Umbilical cord (tissue), 2 donors: ENCODE results near the gene MRPL20. TPM values are rescaled to one million over a fixed set of nuclear protein-coding genes. Genes with fewer than 3 reads are reported as not detected.
"Not testable (repeated sequence)": the region's sequence is repeated elsewhere in the genome, so short reads cannot be mapped to it uniquely, and the experiment has no call there.

Source experiments
- DNase-seq: peaks from one replicate; pipeline ENCODE4 v3.0.0-alpha.2; 2015; ENCODE audit warnings: low spot score
- total RNA-seq: library from RNA; depleted of rRNA; stranded (reverse); fragments of >200 nt; gene quantifications from one replicate; pipeline ENCODE4 v1.2.3, GENCODE V29; 2014; ENCODE audit warnings: low replicate concordance; ENCODE audit not compliant: insufficient read depth

The MRPL20 gene
- total RNA-seq, 1 donor from 2014 or later: 68.4 TPM

- no peak for DNase-seq
Measured at GRCh38 chr1:1387098-1388077, 19.7 kb downstream of the MRPL20 start.

GRCh38 chr1:1385931-1386330, 21.2 kb downstream of the MRPL20 start:
- DNase-seq: no peak

GRCh38 chr1:1385339-1385738, 21.8 kb downstream of the MRPL20 start:
- DNase-seq: not testable (repeated sequence)

GRCh38 chr1:1381294-1381693, 25.8 kb downstream of the MRPL20 start:
- no peak for DNase-seq

- no peak for DNase-seq
Measured at GRCh38 chr1:1380860-1381259, 26.2 kb downstream of the MRPL20 start.

- no peak for DNase-seq
Measured at GRCh38 chr1:1377540-1378205, 29.4 kb downstream of the MRPL20 start.

GRCh38 chr1:1376551-1377226, 30.4 kb downstream of the MRPL20 start:
- DNase-seq: no peak

- DNase-seq: peak; percentile 100
Measured at GRCh38 chr1:1374929-1375662, 32.0 kb downstream of the MRPL20 start, which contains the start of gene AURKAIP1. TSS of gene AURKAIP1 (minus strand) at chr1:1375207. CDS start at chr1:1374756, 451 bp downstream.

GRCh38 chr1:1374589-1374928, 32.5 kb downstream of the MRPL20 start:
- no peak for DNase-seq

- DNase-seq: no peak
Measured at GRCh38 chr1:1373815-1374588, 33.1 kb downstream of the MRPL20 start.

- no peak for DNase-seq
Measured at GRCh38 chr1:1373051-1373814, 33.9 kb downstream of the MRPL20 start.

GRCh38 chr1:1371746-1372711, 35.1 kb downstream of the MRPL20 start:
- DNase-seq: no peak

- no peak for DNase-seq
Measured at GRCh38 chr1:1371364-1371745, 35.7 kb downstream of the MRPL20 start.

GRCh38 chr1:1370771-1371300, 36.3 kb downstream of the MRPL20 start:
- DNase-seq: no peak

- not testable (repeated sequence) for DNase-seq
Measured at GRCh38 chr1:1370094-1370493, 37.0 kb downstream of the MRPL20 start.

GRCh38 chr1:1367315-1367714, 39.8 kb downstream of the MRPL20 start:
- no peak for DNase-seq

GRCh38 chr1:1366699-1367066, 40.4 kb downstream of the MRPL20 start:
- DNase-seq: no peak

GRCh38 chr1:1365875-1366698, 41.0 kb downstream of the MRPL20 start:
- DNase-seq: no peak
